ENCODE results near the gene GMDS.

GRCh38 chr6:2129182-2129621, 116.2 kb downstream of the GMDS start:
- TF ChIP-seq CTCF (conservative IDR thresholded peaks at IDR 0.05; ENCODE audit: low read depth, low read length) = no peak
- TF ChIP-seq POLR2A (IDR thresholded peaks at IDR 0.05; ENCODE audit: low read depth, low read length) = no peak
- TF ChIP-seq RAD21 (IDR thresholded peaks at IDR 0.05; ENCODE audit: low read length) = no peak
- no peak for TF ChIP-seq USF2 (IDR thresholded peaks at IDR 0.05; ENCODE audit: low read depth, low read length)
- no peak for TF ChIP-seq SMC3 (IDR thresholded peaks at IDR 0.05; ENCODE audit: low read depth, low read length)
